B cell (primary cell): ENCODE measurements around the gene ELL. TPM values are rescaled to one million over a fixed set of nuclear protein-coding genes. Genes with fewer than 3 reads are reported as not detected.

ENCODE experiments used
- ATAC-seq: fragments of 200-7000 bp; cut with Tn5 transposase; one replicate; pipeline ENCODE4 v1.10.0; 2021; ENCODE audit warnings: low read depth, mild to moderate bottlenecking, moderate number of reproducible peaks, moderate library complexity
- CTCF ChIA-PET: fragments of 350-600 bp; sonication (Branson Sonifier 250); formaldehyde crosslinking; loops from one replicate; lab custom pipeline; 2021; ENCODE audit warnings: antibody characterized with exemption, inconsistent platforms; lab: Charles Lee
- POLR2A ChIA-PET: fragments of 350-600 bp; sonication (Branson Sonifier 250); formaldehyde crosslinking; loops from one replicate; lab custom pipeline; 2021; ENCODE audit warnings: antibody characterized with exemption; lab: Charles Lee
- DNase-seq: peaks from one replicate; pipeline ENCODE4 v3.0.0; 2013
- H2AFZ ChIP-seq: 2 replicates; pipeline ENCODE4 v1.6.1; 2012; ENCODE audit warnings: mild to moderate bottlenecking, low read depth, low read length; ENCODE audit not compliant: insufficient read depth, poor library complexity, severe bottlenecking
- H3K27ac ChIP-seq, 2 donors: 1 replicate in 1 of 2; 2 replicates in 1 of 2; pipeline ENCODE4 v1.5.1; 2012 to 2013; ENCODE audit warnings: low read length in 2 of 2, mild to moderate bottlenecking in 2 of 2, moderate library complexity in 1 of 2
- H3K27me3 ChIP-seq, 4 experiments: fragments of 200-600 bp in 1 of 4; sonication (generic) in 1 of 4; replicated peaks in 1 of 4; 1 replicate in 2 of 4; 2 replicates in 2 of 4; pipeline versions ENCODE4 v1.6.1 to v1.7.0; 2013 to 2016; ENCODE audit warnings: low read length in 3 of 4, mild to moderate bottlenecking in 2 of 4, mixed read lengths in 1 of 4, moderate library complexity in 1 of 4; ENCODE audit not compliant: insufficient read depth in 4 of 4, control insufficient read depth in 3 of 4; ENCODE audit errors: control extremely low read depth in 1 of 4
- H3K36me3 ChIP-seq, 2 experiments: replicated peaks in 1 of 2; 1 replicate in 1 of 2; 2 replicates in 1 of 2; pipeline versions ENCODE4 v1.6.1 to v1.7.1; 2013; ENCODE audit warnings: low read length in 1 of 2; ENCODE audit not compliant: insufficient read depth in 2 of 2, control insufficient read depth in 1 of 2; ENCODE audit errors: control extremely low read depth in 1 of 2, extremely low read depth in 1 of 2
- H3K4me1 ChIP-seq, 2 donors: fragments of 200-600 bp in 1 of 2; sonication (generic) in 1 of 2; 1 replicate in 1 of 2; 2 replicates in 1 of 2; pipeline versions ENCODE4 v1.5.1 to v1.6.1; 2013 to 2017; ENCODE audit warnings: low read length in 2 of 2; ENCODE audit not compliant: control insufficient read depth in 2 of 2, insufficient read depth in 2 of 2
- H3K4me2 ChIP-seq: replicated peaks from 2 replicates; pipeline ENCODE3; 2012; ENCODE audit warnings: mild to moderate bottlenecking, low read depth, low read length; ENCODE audit not compliant: poor library complexity, severe bottlenecking
- H3K4me3 ChIP-seq, 5 experiments: fragments of 200-600 bp in 1 of 5; sonication (generic) in 1 of 5; 1 replicate in 3 of 5; 2 replicates in 2 of 5; pipeline versions ENCODE4 v1.5.1 to v1.7.0; 2011 to 2016; ENCODE audit warnings: low read length in 4 of 5, mild to moderate bottlenecking in 4 of 5, low read depth in 2 of 5, control low read depth in 1 of 5, moderate library complexity in 1 of 5; ENCODE audit not compliant: insufficient read depth in 1 of 5; ENCODE audit errors: control extremely low read depth in 1 of 5, extremely low read depth in 1 of 5
- H3K79me2 ChIP-seq: fragments of 200-600 bp; sonication (generic); one replicate; pipeline ENCODE4 v1.6.0; 2016; ENCODE audit warnings: low read length; ENCODE audit not compliant: control insufficient read depth, insufficient read depth
- H3K9ac ChIP-seq: fragments of 200-600 bp; sonication (generic); 2 replicates; pipeline ENCODE4 v1.6.1; 2017; ENCODE audit warnings: mild to moderate bottlenecking, low read length, moderate library complexity
- H3K9me3 ChIP-seq, 3 donors: one replicate each; pipeline versions ENCODE4 v1.6.1 to v1.7.1; 2013; ENCODE audit warnings: low read length in 2 of 3; ENCODE audit not compliant: control insufficient read depth in 2 of 3, insufficient read depth in 1 of 3; ENCODE audit errors: control extremely low read depth in 1 of 3
- H4K20me1 ChIP-seq: 2 replicates; pipeline ENCODE4 v1.6.0; 2012; ENCODE audit warnings: mild to moderate bottlenecking, low read length; ENCODE audit not compliant: insufficient read depth, control insufficient read depth, poor library complexity, severe bottlenecking
- H3K27ac Mint-ChIP-seq: one replicate; pipeline ENCODE4 v1.8.0; 2021; ENCODE audit warnings: mixed read lengths
- H3K27me3 Mint-ChIP-seq: one replicate; pipeline ENCODE4 v1.8.0; 2021; ENCODE audit warnings: mixed read lengths
- H3K4me1 Mint-ChIP-seq: one replicate; pipeline ENCODE4 v1.8.0; 2021; ENCODE audit warnings: mixed read lengths
- H3K4me3 Mint-ChIP-seq: one replicate; pipeline ENCODE4 v1.8.0; 2021; ENCODE audit warnings: mixed read lengths
- H3K9me3 Mint-ChIP-seq: one replicate; pipeline ENCODE4 v1.8.0; 2022; ENCODE audit warnings: mixed read lengths; ENCODE audit not compliant: insufficient read depth
- CTCF ChIP-seq: fragments of 200-600 bp; IDR thresholded peaks from one replicate; pipeline ENCODE4 v1.8.0; 2022; ENCODE audit warnings: antibody characterized with exemption, mild to moderate bottlenecking
- EZH2 ChIP-seq: IDR thresholded peaks from 2 replicates; pipeline ENCODE4 v1.6.1; 2012; ENCODE audit warnings: borderline replicate concordance, low read depth, mild to moderate bottlenecking, moderate library complexity, low read length; ENCODE audit not compliant: insufficient read depth, poor library complexity, severe bottlenecking
- WGBS: methylation state at CpG from one replicate; pipeline ENCODE4 v1.1.5; 2013; ENCODE audit warnings: missing lambda C conversion rate; ENCODE audit not compliant: insufficient coverage; 5-methylcytosine and 5-hydroxymethylcytosine counted together
- intact Hi-C: fragments of 100-400 bp; cut with micrococcal nuclease; formaldehyde crosslinking; loops from one replicate; pipeline ENCODE4 v1.10.0; 2022
- polyA plus RNA-seq: library from polyadenylated mRNA; depleted of rRNA; stranded (reverse); fragments of >200 nt; gene quantifications from 2 replicates; pipeline ENCODE4 v1.2.3, GENCODE V29; 2012
- total RNA-seq, 2 donors: library from RNA; stranded (reverse); fragments of 120-200 nt in 1 of 2; gene quantifications; 1 replicate in 1 of 2; 2 replicates in 1 of 2; pipeline versions ENCODE4 v1.2.3 to v1.2.4, GENCODE V29; 2013 to 2022

The ELL gene
- total and polyA plus RNA-seq, 2 donors (not counting 1 experiment from before 2014, with no cell fraction given) = 21.2 to 31.4 TPM

DNA sequence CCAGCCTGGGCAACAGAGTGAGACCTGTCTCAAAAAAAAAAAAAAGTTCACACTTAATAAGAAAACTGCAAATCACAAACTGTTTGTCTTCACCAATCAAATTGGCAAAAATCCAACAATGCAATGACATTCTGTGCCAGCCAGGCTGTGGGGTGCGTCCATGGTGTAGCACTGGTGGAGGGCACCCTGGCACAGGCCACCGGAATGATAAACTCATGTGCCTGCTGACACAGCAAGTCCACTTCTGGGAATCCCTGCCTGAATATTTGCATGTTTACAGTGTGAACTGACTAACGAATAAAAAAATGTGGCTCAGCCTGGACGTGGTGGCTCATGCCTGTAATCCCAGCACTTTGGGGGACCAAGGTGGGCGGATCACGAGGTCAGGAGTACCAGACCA, 122.9 kb downstream of the ELL start:
- no peak overlapping the region for H3K4me2 ChIP-seq
- no peaks in the 10 kb centered on the region for H4K20me1 ChIP-seq
- intact Hi-C loops = no loop called here
- H3K4me3 Mint-ChIP-seq = no peak overlapping the region
- no peak overlapping the region for H3K27ac ChIP-seq
- H3K9me3 ChIP-seq = peaks cover 0 to 5% (median 0%) of the 10 kb centered on the region in 3 donors
- WGBS = 65% methylated on average over 5 of the region's 6 CpGs
- no peaks in the 10 kb centered on the region for H3K36me3 ChIP-seq
- peaks cover 33 to 41% of the 10 kb centered on the region in 2 donors for H3K4me1 ChIP-seq
- H3K4me1 Mint-ChIP-seq = peaks cover 54% of the 10 kb centered on the region
- H3K4me3 ChIP-seq = no peak overlapping the region
- H3K9ac ChIP-seq = no peak overlapping the region
- no peak overlapping the region for H3K27ac Mint-ChIP-seq
- peaks cover 8% of the 10 kb centered on the region for H3K79me2 ChIP-seq
- ChIA-PET CTCF (interaction anchor here (2.2 to 12.4 kb wide), 2 partner anchors 10 to 12 kb away, joined by 8 to 112 read pairs; no protein-coding TSS in a partner anchor), POLR2A (interaction anchor here (0.6 kb wide), 1 partner anchor 571 kb away, joined by 6 read pairs; no protein-coding TSS in a partner anchor)
- peaks cover 0 to 2% (median 0%) of the 10 kb centered on the region in 4 experiments for H3K27me3 ChIP-seq
- H2AFZ ChIP-seq = no peak overlapping the region
- no peaks in the 10 kb centered on the region for H3K9me3 Mint-ChIP-seq
- H3K27me3 Mint-ChIP-seq = no peaks in the 10 kb centered on the region
- DNase-seq (no peak), ATAC-seq (no peak)
- no peak for TF ChIP-seq EZH2
- no peak for TF ChIP-seq CTCF
